HCT116 (cell line): ENCODE results near the gene CD247.

Experiments used
- CTCF ChIP-seq, 3 experiments: fragments of 200-600 bp in 1 of 3; sonication (generic) in 1 of 3; IDR thresholded peaks in 2 of 3; conservative IDR thresholded peaks in 1 of 3; 2 replicates each; pipeline ENCODE4 v1.5.1; 2012 to 2017; ENCODE audit warnings: low read depth in 2 of 3, low read length in 2 of 3, antibody characterized with exemption in 1 of 3, borderline replicate concordance in 1 of 3, control low read depth in 1 of 3, mild to moderate bottlenecking in 1 of 3, mixed read lengths in 1 of 3, mixed run types in 1 of 3, moderate library complexity in 1 of 3; ENCODE audit not compliant: insufficient read depth in 1 of 3
- EGR1 ChIP-seq: IDR thresholded peaks from 2 replicates; pipeline ENCODE4 v1.6.1; 2012; ENCODE audit warnings: low read depth
- EZH2 ChIP-seq: fragments of 200-600 bp; sonication (generic); IDR thresholded peaks from 2 replicates; pipeline ENCODE4 v1.6.1; 2017; ENCODE audit warnings: antibody characterized with exemption, mixed run types
- JUND ChIP-seq: IDR thresholded peaks from 2 replicates; pipeline ENCODE4 v1.6.1; 2012
- POLR2A ChIP-seq: IDR thresholded peaks from 2 replicates; pipeline ENCODE4 v1.7.0; 2011; ENCODE audit warnings: borderline replicate concordance; ENCODE audit not compliant: insufficient read depth, insufficient read length; ENCODE audit errors: extremely low read depth
- SP1 ChIP-seq: IDR thresholded peaks from 2 replicates; pipeline ENCODE4 v1.6.1; 2012; ENCODE audit warnings: low read depth
- SRF ChIP-seq: IDR thresholded peaks from 2 replicates; pipeline ENCODE4 v1.6.1; 2012; ENCODE audit warnings: low read depth
- YY1 ChIP-seq: IDR thresholded peaks from 2 replicates; pipeline ENCODE4 v1.6.1; 2011; ENCODE audit warnings: low read length, low read depth, moderate library complexity, mild to moderate bottlenecking; ENCODE audit not compliant: insufficient replicate concordance; ENCODE audit errors: extremely low read depth

GRCh38 chr1:167476061-167476460 lies 42.3 kb downstream of the CD247 start:
- TF ChIP-seq CTCF (IDR thresholded peaks at IDR 0.05 in 2 of 3, conservative IDR thresholded peaks at IDR 0.05 in 1 of 3; ENCODE audit: borderline replicate concordance in 1 of 3, insufficient read depth in 1 of 3, low read depth in 2 of 3, low read length in 2 of 3) (no peak), JUND (no peak), YY1 (no peak), SP1 (no peak), EGR1 (no peak), POLR2A (no peak), EZH2 (no peak), SRF (no peak)
